Sigmoid colon (tissue), 4 donors: Measurements from ENCODE around the gene LGALS7B.

ENCODE experiments used
- CTCF ChIP-seq, 4 experiments: fragments of 450-650 bp in 3 of 4; fragments of 200-600 bp in 1 of 4; IDR thresholded peaks; one replicate each; pipeline ENCODE4 v1.5.1; 2016 to 2019; ENCODE audit warnings: antibody characterized with exemption in 4 of 4, mild to moderate bottlenecking in 3 of 4, moderate library complexity in 2 of 4
- EP300 ChIP-seq, 4 donors: sonication (generic); formaldehyde crosslinking; IDR thresholded peaks; one replicate each; pipeline ENCODE4 v1.6.1; 2017; ENCODE audit warnings: antibody characterized with exemption in 4 of 4
- POLR2A ChIP-seq, 2 donors: fragments of 450-650 bp; IDR thresholded peaks; one replicate each; pipeline ENCODE4 v1.6.1; 2016; ENCODE audit warnings: antibody characterized with exemption in 2 of 2, mild to moderate bottlenecking in 2 of 2, moderate library complexity in 2 of 2
- POLR2AphosphoS5 ChIP-seq, 4 donors: sonication (generic); formaldehyde crosslinking; IDR thresholded peaks; one replicate each; pipeline ENCODE4 v1.6.1; 2017; ENCODE audit warnings: antibody characterized with exemption in 4 of 4

- TF ChIP-seq CTCF (IDR thresholded peaks at IDR 0.05) (no peak), POLR2A (IDR thresholded peaks at IDR 0.05) (no peak), POLR2AphosphoS5 (IDR thresholded peaks at IDR 0.05) (no peak), EP300 (IDR thresholded peaks at IDR 0.05) (no peak)
Measured at GRCh38 chr19:38773469-38774177, 15.4 kb upstream of the LGALS7B start, which contains the start of gene LGALS7.
